Panc1 (cell line): ENCODE results near the gene GPC6. TPM values are rescaled to one million over a fixed set of nuclear protein-coding genes. Genes with fewer than 3 reads are reported as not detected.

ENCODE experiments used
- ATAC-seq: fragments of 200-7000 bp; cut with Tn5 transposase; 2 replicates; pipeline ENCODE4 v1.9.1; 2020; ENCODE audit warnings: mild to moderate bottlenecking, moderate library complexity
- BruUV-seq: library from RNA; stranded (reverse); fragments of 400-500 nt; replicated peaks from 2 replicates; lab custom pipeline; 2021; lab: Mats Ljungman, UMichigan
- CTCF ChIA-PET: fragments of 300-600 bp; sonication (Branson Sonifier 250); formaldehyde crosslinking; loops from one replicate; lab custom pipeline; 2022; ENCODE audit warnings: antibody characterized with exemption; lab: Charles Lee
- POLR2A ChIA-PET: fragments of 300-600 bp; sonication (Branson Sonifier 250); formaldehyde crosslinking; loops from one replicate; lab custom pipeline; 2022; ENCODE audit warnings: antibody characterized with exemption; lab: Charles Lee
- DNase-seq: peaks from one replicate; pipeline ENCODE4 v3.0.0-alpha.2; 2010; ENCODE audit warnings: low read depth, low spot score
- H3K27ac ChIP-seq: 2 replicates; pipeline ENCODE4 v1.5.1; 2011; ENCODE audit warnings: mild to moderate bottlenecking, low read length, inconsistent platforms
- H3K27me3 ChIP-seq: fragments of 200-500 bp; sonication (Bioruptor generic); 2 replicates; pipeline ENCODE4 v1.6.0; 2014; ENCODE audit warnings: low read length, inconsistent platforms; ENCODE audit not compliant: control insufficient read depth, insufficient read depth
- H3K36me3 ChIP-seq: fragments of 200-500 bp; sonication (Bioruptor generic); 2 replicates; pipeline ENCODE4 v1.5.1; 2014; ENCODE audit warnings: inconsistent platforms, mild to moderate bottlenecking, low read length, moderate library complexity; ENCODE audit not compliant: control insufficient read depth, insufficient read depth
- H3K4me1 ChIP-seq: 2 replicates; pipeline ENCODE4 v1.5.1; 2011; ENCODE audit warnings: inconsistent platforms, mild to moderate bottlenecking, low read length, moderate library complexity; ENCODE audit not compliant: control insufficient read depth, insufficient read depth
- H3K4me3 ChIP-seq, 2 experiments: 2 replicates each; pipeline ENCODE4 v1.5.1; 2011 to 2012; ENCODE audit warnings: low read depth in 2 of 2, low read length in 2 of 2, mild to moderate bottlenecking in 2 of 2, inconsistent platforms in 1 of 2, moderate library complexity in 1 of 2
- H3K9me3 ChIP-seq: fragments of 200-500 bp; sonication (Bioruptor generic); 2 replicates; pipeline ENCODE4 v1.5.1; 2014; ENCODE audit warnings: low read depth, mild to moderate bottlenecking, inconsistent platforms, low read length, moderate library complexity; ENCODE audit not compliant: control insufficient read depth, insufficient read depth
- POLR2AphosphoS5 ChIP-seq: IDR thresholded peaks from 2 replicates; pipeline ENCODE4 v1.6.1; 2012; ENCODE audit warnings: mild to moderate bottlenecking, low read depth, low read length, moderate library complexity
- SIN3A ChIP-seq: IDR thresholded peaks from 2 replicates; pipeline ENCODE4 v1.6.1; 2012; ENCODE audit warnings: low read depth, mild to moderate bottlenecking, low read length, moderate library complexity, borderline replicate concordance; ENCODE audit not compliant: insufficient read depth
- TCF7L2 ChIP-seq: IDR thresholded peaks from 2 replicates; pipeline ENCODE4 v1.6.1; 2011; ENCODE audit warnings: mild to moderate bottlenecking, low read depth, low read length, inconsistent platforms
- in situ Hi-C: cut with HindIII; loops from 2 replicates; pipeline ENCODE4 v1.10.0; 2016; ENCODE audit warnings: low sequenced_read_pairs, low pct_unique_long_range_greater_than_20kb
- intact Hi-C: fragments of 100-400 bp; cut with micrococcal nuclease; formaldehyde crosslinking; loops from one replicate; pipeline ENCODE4 v1.10.0; 2022; ENCODE audit not compliant: unreplicated experiment
- total RNA-seq: library from RNA; stranded (reverse); gene quantifications from one replicate; pipeline ENCODE4 v1.2.1, GENCODE V29; 2021; ENCODE audit not compliant: unreplicated experiment
- TF ChIP-seq, protein P1 (sequence below): fragments of 450-650 bp; IDR thresholded peaks from 2 replicates; pipeline ENCODE4 v1.5.1; 2017; ENCODE audit warnings: mild to moderate bottlenecking
- TF ChIP-seq, protein P2 (sequence below), 2 experiments: IDR thresholded peaks; 2 replicates each; pipeline ENCODE4 v1.6.1; 2011 to 2012; ENCODE audit warnings: low read depth in 2 of 2, control low read depth in 1 of 2, low read length in 1 of 2, mild to moderate bottlenecking in 1 of 2, moderate library complexity in 1 of 2; ENCODE audit not compliant: insufficient read depth in 1 of 2

Gene GPC6
- total RNA-seq, 1 experiment from 2014 or later = 4.8 TPM

DNA sequence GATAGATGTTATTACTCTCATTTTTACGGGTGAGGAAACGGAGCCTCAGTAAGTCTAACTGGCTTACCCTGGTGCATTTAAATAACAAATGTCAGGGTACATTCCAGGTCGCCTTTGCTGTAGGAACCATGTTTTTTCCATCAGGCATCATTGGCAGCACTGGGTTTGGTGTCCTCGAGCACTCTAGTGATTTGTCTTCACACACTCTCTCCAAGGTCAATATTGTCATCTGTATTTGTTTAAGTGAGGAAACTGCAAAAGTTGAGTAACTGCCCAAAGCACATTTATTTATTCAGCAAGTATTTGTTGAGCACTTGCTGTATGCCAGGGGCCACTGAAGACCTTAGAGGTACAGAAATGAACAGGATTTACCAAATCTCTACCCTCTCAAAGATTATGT lies 1174.3 kb downstream of the GPC6 start:
- ChIA-PET POLR2A (no interaction called here), CTCF (no interaction called here)
- DNase-seq = no peak
- intact Hi-C loops (no loop called here), in situ Hi-C loops (no loop called here)
- Histone ChIP-seq H3K4me1 (no peaks in the 10 kb centered on the region), H3K4me3 (no peak overlapping the region), H3K9me3 (no peaks in the 10 kb centered on the region), H3K27me3 (no peaks in the 10 kb centered on the region), H3K36me3 (no peaks in the 10 kb centered on the region), H3K27ac (no peak overlapping the region)
- TF ChIP-seq, protein P1, sequence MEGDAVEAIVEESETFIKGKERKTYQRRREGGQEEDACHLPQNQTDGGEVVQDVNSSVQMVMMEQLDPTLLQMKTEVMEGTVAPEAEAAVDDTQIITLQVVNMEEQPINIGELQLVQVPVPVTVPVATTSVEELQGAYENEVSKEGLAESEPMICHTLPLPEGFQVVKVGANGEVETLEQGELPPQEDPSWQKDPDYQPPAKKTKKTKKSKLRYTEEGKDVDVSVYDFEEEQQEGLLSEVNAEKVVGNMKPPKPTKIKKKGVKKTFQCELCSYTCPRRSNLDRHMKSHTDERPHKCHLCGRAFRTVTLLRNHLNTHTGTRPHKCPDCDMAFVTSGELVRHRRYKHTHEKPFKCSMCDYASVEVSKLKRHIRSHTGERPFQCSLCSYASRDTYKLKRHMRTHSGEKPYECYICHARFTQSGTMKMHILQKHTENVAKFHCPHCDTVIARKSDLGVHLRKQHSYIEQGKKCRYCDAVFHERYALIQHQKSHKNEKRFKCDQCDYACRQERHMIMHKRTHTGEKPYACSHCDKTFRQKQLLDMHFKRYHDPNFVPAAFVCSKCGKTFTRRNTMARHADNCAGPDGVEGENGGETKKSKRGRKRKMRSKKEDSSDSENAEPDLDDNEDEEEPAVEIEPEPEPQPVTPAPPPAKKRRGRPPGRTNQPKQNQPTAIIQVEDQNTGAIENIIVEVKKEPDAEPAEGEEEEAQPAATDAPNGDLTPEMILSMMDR = no peak
- no peak for TF ChIP-seq POLR2AphosphoS5
- TF ChIP-seq, protein P2, sequence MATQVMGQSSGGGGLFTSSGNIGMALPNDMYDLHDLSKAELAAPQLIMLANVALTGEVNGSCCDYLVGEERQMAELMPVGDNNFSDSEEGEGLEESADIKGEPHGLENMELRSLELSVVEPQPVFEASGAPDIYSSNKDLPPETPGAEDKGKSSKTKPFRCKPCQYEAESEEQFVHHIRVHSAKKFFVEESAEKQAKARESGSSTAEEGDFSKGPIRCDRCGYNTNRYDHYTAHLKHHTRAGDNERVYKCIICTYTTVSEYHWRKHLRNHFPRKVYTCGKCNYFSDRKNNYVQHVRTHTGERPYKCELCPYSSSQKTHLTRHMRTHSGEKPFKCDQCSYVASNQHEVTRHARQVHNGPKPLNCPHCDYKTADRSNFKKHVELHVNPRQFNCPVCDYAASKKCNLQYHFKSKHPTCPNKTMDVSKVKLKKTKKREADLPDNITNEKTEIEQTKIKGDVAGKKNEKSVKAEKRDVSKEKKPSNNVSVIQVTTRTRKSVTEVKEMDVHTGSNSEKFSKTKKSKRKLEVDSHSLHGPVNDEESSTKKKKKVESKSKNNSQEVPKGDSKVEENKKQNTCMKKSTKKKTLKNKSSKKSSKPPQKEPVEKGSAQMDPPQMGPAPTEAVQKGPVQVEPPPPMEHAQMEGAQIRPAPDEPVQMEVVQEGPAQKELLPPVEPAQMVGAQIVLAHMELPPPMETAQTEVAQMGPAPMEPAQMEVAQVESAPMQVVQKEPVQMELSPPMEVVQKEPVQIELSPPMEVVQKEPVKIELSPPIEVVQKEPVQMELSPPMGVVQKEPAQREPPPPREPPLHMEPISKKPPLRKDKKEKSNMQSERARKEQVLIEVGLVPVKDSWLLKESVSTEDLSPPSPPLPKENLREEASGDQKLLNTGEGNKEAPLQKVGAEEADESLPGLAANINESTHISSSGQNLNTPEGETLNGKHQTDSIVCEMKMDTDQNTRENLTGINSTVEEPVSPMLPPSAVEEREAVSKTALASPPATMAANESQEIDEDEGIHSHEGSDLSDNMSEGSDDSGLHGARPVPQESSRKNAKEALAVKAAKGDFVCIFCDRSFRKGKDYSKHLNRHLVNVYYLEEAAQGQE (IDR thresholded peaks at IDR 0.05; ENCODE audit: insufficient read depth in 1 of 2, low read depth in 2 of 2, low read length in 1 of 2) = no peak
- TF ChIP-seq SIN3A = no peak
- TF ChIP-seq TCF7L2 = no peak
- no TSS peak for BruUV-seq
- ATAC-seq = no peak

DNA sequence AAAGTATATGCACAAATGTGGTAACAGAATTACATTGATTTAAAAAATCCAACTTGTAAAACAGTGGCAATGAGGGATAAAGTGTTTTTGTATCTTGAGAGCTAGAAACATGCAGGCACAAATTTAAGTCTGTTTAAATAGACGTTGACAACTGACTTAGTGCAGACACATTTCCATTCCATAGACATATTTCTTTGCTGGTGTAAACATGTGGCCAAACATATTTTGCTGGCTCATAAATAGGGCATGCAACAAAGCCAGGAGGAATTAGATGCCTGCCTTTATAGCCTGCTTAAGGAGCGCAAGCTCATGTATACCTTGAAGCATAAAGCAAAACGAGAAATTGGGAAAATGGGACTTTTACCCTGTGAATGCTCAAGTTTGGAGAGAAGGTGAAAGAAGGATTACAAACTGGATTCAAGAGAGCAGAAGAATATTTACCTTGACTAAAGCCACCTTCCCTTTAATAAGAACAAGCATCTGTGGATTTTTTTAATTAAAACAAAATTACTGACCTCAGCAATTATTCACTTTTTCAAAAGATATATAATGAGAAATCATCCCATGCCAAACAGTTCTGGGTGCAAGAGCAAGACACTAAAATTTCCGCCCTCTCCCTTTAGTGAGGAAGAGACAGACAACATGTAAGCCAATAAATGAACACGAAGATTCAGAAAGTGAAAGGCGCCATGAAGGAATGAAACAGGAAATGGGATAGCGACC lies 1181.9 kb downstream of the GPC6 start:
- in situ Hi-C loops (no loop called here), intact Hi-C loops (no loop called here)
- TF ChIP-seq, protein P1 = no peak
- TF ChIP-seq POLR2AphosphoS5 (no peak), TCF7L2 (no peak), SIN3A (no peak)
- TF ChIP-seq, protein P2 (IDR thresholded peaks at IDR 0.05; ENCODE audit: insufficient read depth in 1 of 2, low read depth in 2 of 2, low read length in 1 of 2) = no peak
- Histone ChIP-seq H3K27ac (no peak overlapping the region), H3K36me3 (no peaks in the 10 kb centered on the region), H3K4me1 (no peaks in the 10 kb centered on the region), H3K27me3 (no peaks in the 10 kb centered on the region), H3K4me3 (no peak overlapping the region), H3K9me3 (no peaks in the 10 kb centered on the region)
- ChIA-PET POLR2A (no interaction called here), CTCF (no interaction called here)
- ATAC-seq (no peak), DNase-seq (no peak)
- BruUV-seq = no TSS peak
